Retinal pigment epithelial cell (primary cell): ENCODE data around the gene PPFIBP1.

ENCODE experiments used
- DNase-seq: peaks from one replicate; pipeline ENCODE4 v3.0.0-alpha.2; 2010; ENCODE audit warnings: low read depth
- H3K4me3 ChIP-seq: 2 replicates; pipeline ENCODE4 v1.5.1; 2011; ENCODE audit warnings: mild to moderate bottlenecking, low read length, control low read depth, moderate library complexity
- TF ChIP-seq, protein P1 (sequence below): conservative IDR thresholded peaks from 2 replicates; pipeline ENCODE4 v1.5.1; 2011; ENCODE audit warnings: low read depth, low read length, control low read depth, inconsistent platforms

PPFIBP1 gene

DNA sequence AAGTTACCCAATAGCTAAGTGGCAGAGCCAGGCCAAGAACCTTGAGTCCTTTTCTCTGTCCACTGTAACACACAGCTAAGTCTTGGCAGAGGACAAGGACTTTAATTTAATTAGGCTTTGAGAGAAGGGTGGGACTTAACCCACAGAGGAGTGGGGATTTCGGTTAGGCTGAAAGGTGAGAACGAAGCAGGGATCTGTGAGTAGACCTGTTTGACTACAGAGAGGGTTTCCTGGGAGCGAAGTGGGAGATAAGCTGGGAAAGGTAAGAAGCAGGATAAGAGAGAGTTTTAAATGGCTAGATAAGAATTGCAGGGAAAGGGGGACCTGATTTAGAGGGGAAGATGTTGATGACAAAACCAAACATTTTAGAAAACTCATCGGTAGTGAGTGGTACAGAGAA is 2.0 kb upstream of the PPFIBP1 start:
- TF ChIP-seq, protein P1, sequence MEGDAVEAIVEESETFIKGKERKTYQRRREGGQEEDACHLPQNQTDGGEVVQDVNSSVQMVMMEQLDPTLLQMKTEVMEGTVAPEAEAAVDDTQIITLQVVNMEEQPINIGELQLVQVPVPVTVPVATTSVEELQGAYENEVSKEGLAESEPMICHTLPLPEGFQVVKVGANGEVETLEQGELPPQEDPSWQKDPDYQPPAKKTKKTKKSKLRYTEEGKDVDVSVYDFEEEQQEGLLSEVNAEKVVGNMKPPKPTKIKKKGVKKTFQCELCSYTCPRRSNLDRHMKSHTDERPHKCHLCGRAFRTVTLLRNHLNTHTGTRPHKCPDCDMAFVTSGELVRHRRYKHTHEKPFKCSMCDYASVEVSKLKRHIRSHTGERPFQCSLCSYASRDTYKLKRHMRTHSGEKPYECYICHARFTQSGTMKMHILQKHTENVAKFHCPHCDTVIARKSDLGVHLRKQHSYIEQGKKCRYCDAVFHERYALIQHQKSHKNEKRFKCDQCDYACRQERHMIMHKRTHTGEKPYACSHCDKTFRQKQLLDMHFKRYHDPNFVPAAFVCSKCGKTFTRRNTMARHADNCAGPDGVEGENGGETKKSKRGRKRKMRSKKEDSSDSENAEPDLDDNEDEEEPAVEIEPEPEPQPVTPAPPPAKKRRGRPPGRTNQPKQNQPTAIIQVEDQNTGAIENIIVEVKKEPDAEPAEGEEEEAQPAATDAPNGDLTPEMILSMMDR: no peak
- H3K4me3 ChIP-seq: no peak overlapping the region
- DNase-seq: no peak

DNA sequence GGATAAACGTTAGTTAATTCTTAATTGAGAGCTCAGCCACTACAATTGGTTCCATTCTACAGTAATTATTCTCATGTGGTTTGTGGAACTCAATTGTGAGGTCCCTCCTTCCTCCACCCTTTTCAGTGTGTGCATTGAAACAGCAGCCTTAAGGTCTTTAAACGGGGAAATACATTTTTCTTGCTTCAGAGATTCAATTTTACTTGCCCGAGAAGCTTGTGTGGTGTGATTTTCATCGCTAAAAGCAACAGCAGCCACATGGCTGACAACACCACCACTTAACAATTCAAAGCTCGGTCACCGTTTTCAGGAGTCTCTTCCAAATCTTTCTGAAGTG is 733 bp upstream of the PPFIBP1 start:
- DNase-seq: no peak
- H3K4me3 ChIP-seq: peak overlapping the region; percentile 88
- TF ChIP-seq, protein P1: no peak

DNA sequence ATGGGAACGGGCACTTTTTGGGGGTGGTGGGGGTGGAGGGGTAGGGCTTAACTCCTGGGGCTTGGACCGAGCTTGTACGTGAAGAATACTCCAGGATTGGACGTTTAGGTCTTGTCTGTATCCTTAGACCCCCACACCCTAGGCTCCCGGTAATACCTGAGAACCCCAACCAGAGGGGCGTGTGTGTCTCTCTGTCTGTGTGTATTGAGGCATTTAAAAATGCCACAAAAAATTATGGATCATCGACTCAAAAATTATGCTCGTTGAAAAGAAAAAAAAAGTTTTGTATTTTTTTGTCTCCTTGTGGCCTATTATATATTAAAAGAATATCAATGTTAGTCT is 459 bp downstream of the PPFIBP1 start:
- no peak for DNase-seq
- TF ChIP-seq, protein P1: no peak
- H3K4me3 ChIP-seq: peak overlapping the region; percentile 88

DNA sequence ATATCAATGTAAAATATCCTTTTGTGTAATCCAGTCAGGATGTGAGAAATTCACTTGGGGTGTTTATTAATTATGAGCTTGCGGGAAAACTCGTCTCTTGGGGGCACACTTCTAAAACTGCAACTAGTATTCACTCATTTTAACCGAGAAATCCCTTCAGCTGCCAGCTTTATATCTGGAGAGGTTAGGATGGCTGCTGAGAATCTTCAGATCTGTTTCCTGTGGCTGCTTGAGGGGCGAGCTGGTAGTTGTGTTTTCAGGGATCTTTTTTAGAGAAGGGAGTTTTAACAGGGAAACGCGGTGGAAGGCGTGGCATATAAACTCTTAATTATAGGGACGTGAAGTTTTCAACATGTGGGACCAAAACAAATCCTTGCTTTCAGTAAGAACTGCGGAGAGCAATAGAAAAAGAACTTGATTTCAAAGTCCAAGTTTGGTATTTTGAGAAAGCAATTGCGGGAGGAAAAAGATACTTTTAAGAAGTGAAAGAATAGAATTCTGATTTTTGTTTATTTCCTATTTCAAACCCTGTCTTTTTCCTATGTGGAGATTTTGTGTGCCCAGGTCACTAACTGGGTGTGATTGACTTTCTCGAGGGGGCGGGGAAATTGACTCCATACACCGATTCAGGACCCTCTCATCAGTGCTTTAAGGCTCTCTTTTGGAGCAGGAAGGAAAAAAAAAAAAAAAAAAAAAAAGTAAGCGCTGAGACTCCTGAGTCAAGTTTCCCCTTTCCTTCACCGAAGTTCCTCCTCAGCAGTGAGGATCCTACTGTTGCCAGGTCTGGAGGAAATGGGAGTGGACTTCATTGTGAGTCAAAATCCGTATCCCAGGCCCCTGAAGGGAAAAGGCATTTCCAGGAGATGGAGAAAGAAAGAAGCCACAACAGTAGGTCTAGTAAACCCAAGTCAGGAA is 1.1 kb downstream of the PPFIBP1 start:
- H3K4me3 ChIP-seq: peak overlapping the region; percentile 88
- TF ChIP-seq, protein P1: no peak
- DNase-seq: no peak

DNA sequence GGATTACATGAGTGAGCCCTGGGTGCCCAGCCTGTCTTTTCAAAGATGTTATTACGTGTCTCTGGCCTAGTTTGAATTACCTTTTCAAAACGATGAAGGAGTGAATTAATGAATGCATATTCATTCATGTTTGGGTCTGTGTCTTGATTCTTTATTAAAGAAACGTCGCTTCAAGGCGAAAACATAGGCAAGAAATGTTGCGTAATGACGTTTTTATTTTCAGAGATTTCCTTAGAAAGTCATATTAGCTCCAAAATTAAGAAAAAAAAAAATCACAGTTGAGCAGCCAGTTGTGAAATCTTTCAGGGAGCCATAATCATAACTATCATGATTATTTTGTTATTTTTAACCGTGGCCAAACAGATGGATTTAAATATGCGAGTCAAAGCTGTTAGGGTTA is 3.5 kb downstream of the PPFIBP1 start:
- DNase-seq: no peak
- no peak overlapping the region for H3K4me3 ChIP-seq
- TF ChIP-seq, protein P1: no peak

DNA sequence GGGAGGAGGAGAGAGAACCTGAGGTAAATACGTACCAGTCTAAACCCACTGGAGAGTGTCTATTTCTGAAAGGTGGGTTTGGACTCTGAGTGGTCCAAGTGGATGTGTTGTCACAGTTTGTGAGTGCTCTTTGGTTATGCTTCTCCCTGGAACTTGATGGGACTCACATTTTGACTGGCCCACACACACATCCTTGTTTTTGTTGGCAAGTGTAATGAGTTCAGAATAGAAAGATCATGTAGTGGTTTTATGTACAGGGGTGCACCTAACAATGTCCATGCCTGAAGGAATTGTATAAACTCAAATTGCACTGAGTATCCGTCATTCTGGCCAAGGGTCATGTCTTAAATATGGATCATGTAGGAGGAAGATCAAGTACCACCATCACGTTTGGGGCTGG is 4.8 kb downstream of the PPFIBP1 start:
- TF ChIP-seq, protein P1: no peak
- no peak overlapping the region for H3K4me3 ChIP-seq
- DNase-seq: no peak

DNA sequence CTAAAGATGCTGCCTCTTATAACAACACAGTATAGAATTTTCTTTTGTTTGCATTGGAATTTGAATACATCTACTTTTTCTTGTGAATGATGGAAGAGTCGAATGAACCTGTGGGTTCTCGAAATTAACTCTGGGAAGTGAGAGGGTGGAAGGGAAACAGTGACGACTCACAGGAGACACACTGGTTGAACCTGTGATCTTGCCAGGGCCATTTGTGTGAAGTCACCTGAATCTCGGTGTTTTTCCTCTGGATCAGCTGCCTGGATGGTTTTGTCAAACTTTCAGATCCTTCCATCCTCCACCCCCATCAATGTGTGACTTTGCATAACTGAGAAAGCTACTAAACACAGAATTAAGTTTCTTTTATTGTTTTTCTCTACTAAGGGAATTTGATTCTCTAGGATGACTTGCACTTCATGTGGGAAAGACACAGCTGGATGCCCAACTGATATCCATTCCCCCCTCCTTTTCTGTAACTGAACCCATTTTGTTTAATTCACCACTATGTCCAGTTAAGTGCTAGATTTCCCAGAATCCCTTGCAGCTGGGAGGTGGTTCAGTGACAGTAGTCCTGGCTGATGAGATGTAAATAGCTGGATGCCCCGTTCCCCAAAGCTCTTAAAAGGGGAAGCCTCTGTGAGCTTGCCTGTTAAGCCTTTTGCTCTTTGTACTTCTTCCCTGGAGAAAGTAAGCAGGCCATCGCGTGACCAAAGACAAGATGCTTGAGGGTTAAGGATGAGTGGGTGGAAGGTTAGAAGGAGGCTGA is 6.3 kb downstream of the PPFIBP1 start:
- no peak for DNase-seq
- TF ChIP-seq, protein P1: no peak
- no peak overlapping the region for H3K4me3 ChIP-seq
